PC-3 (cell line): ENCODE measurements around the gene CHST11. TPM values are rescaled to one million over a fixed set of nuclear protein-coding genes. Genes with fewer than 3 reads are reported as not detected.

Experiments
- ATAC-seq: fragments of 200-7000 bp; cut with Tn5 transposase; 2 replicates; pipeline ENCODE4 v1.9.1; 2020; ENCODE audit warnings: mild to moderate bottlenecking, moderate library complexity
- BruUV-seq: library from RNA; stranded (reverse); fragments of 400-500 nt; replicated peaks from 2 replicates; lab custom pipeline; 2021; lab: Mats Ljungman, UMichigan
- CTCF ChIA-PET: fragments of 300-600 bp; sonication (Branson Sonifier 250); formaldehyde crosslinking; loops from one replicate; lab custom pipeline; 2022; ENCODE audit warnings: antibody characterized with exemption; lab: Charles Lee
- POLR2A ChIA-PET: fragments of 300-600 bp; sonication (Branson Sonifier 250); formaldehyde crosslinking; loops from one replicate; lab custom pipeline; 2022; ENCODE audit warnings: antibody characterized with exemption; ENCODE audit not compliant: unreplicated experiment; lab: Charles Lee
- DNase-seq: peaks from one replicate; pipeline ENCODE4 v3.0.0-alpha.2; 2015
- H2AFZ ChIP-seq: fragments of 300-600 bp; sonication (generic); 2 replicates; pipeline ENCODE4 v1.6.0; 2016; ENCODE audit warnings: antibody characterized with exemption, low read length
- H3F3A ChIP-seq: fragments of 300-600 bp; sonication (generic); one replicate; pipeline ENCODE4 v1.6.0; 2017; ENCODE audit warnings: antibody characterized with exemption, low read length, control low read depth, mild to moderate bottlenecking; ENCODE audit not compliant: unreplicated experiment
- H3K27ac ChIP-seq: fragments of 300-600 bp; sonication (generic); 2 replicates; pipeline ENCODE4 v1.5.1; 2016; ENCODE audit warnings: mild to moderate bottlenecking, low read length
- H3K27me3 ChIP-seq: fragments of 300-600 bp; sonication (generic); 2 replicates; pipeline ENCODE4 v1.6.1; 2016; ENCODE audit warnings: low read length, mixed read lengths
- H3K36me3 ChIP-seq: fragments of 300-600 bp; sonication (generic); 2 replicates; pipeline ENCODE4 v1.6.1; 2016; ENCODE audit warnings: low read depth, mixed run types, low read length, mixed read lengths
- H3K4me1 ChIP-seq: fragments of 300-600 bp; sonication (generic); 2 replicates; pipeline ENCODE4 v1.5.1; 2016; ENCODE audit warnings: low read length; ENCODE audit not compliant: insufficient read depth
- H3K4me2 ChIP-seq: fragments of 300-600 bp; sonication (generic); 2 replicates; pipeline ENCODE4 v1.6.0; 2016; ENCODE audit warnings: low read length
- H3K4me3 ChIP-seq: fragments of 300-600 bp; sonication (generic); 2 replicates; pipeline ENCODE4 v1.5.1; 2016; ENCODE audit warnings: mild to moderate bottlenecking, low read length, mixed read lengths
- H3K79me2 ChIP-seq: fragments of 300-600 bp; sonication (generic); 2 replicates; pipeline ENCODE4 v1.6.1; 2017; ENCODE audit warnings: low read length, mixed read lengths
- H3K9ac ChIP-seq: fragments of 300-600 bp; sonication (generic); 2 replicates; pipeline ENCODE4 v1.6.0; 2016; ENCODE audit warnings: mild to moderate bottlenecking, low read length
- H3K9me2 ChIP-seq: fragments of 300-600 bp; sonication (generic); replicated peaks from 2 replicates; pipeline ENCODE4 v1.6.1; 2016; ENCODE audit warnings: mixed run types, low read length, mixed read lengths
- H3K9me3 ChIP-seq: fragments of 300-600 bp; sonication (generic); 2 replicates; pipeline ENCODE4 v1.6.1; 2016; ENCODE audit warnings: low read length, mixed read lengths
- H4K20me1 ChIP-seq: fragments of 300-600 bp; sonication (generic); 2 replicates; pipeline ENCODE4 v1.6.1; 2016; ENCODE audit warnings: low read length, mixed read lengths
- EZH2 ChIP-seq: fragments of 300-600 bp; sonication (generic); IDR thresholded peaks from one replicate; pipeline ENCODE4 v1.6.1; 2017; ENCODE audit warnings: antibody characterized with exemption, mild to moderate bottlenecking, low read length; ENCODE audit not compliant: unreplicated experiment
- EZH2phosphoT487 ChIP-seq: fragments of 300-600 bp; sonication (generic); IDR thresholded peaks from 2 replicates; pipeline ENCODE4 v1.6.1; 2018; ENCODE audit warnings: mild to moderate bottlenecking, antibody characterized with exemption, low read length, borderline replicate concordance
- intact Hi-C: fragments of 100-400 bp; cut with micrococcal nuclease; formaldehyde crosslinking; loops from 2 replicates; pipeline ENCODE4 v1.9.0; 2023
- total RNA-seq: library from RNA; depleted of rRNA; stranded (reverse); fragments of >200 nt; gene quantifications from 2 replicates; pipeline ENCODE4 v1.2.3, GENCODE V29; 2014
- TF ChIP-seq, protein P1 (sequence below): fragments of 300-600 bp; sonication (generic); conservative IDR thresholded peaks from 2 replicates; pipeline ENCODE4 v1.5.1; 2017; ENCODE audit warnings: antibody characterized with exemption, low read depth, mild to moderate bottlenecking, low read length

Gene CHST11
- total RNA-seq, 1 experiment from 2014 or later, result 53.5 TPM

DNA sequence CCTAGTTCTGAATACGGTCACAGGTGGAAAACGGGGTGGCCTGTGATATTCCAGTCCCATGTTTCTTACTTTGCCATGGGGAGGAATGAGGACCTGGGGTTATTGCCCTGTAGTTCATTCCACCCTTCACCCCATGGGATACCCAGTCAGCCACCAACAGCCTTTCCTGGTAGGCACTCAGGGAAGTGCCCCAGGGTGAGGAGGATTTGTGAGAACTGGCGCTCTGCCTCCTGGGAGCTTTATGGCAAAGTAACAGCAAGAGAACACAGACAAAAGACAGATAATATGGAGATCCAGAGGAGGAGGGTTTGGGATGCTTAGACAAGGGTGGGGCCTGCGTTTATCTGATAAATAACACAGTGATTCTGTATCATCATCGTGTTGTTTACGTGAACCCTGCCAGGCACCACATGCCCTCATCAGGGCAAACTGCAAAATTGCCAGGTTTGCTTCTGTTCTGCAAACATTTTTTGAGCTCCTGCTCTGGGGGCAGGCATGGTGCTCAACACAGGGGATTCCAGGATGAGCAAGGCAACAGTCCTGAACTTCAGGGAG is 277.9 kb downstream of the CHST11 start:
- ATAC-seq, result no peak

DNA sequence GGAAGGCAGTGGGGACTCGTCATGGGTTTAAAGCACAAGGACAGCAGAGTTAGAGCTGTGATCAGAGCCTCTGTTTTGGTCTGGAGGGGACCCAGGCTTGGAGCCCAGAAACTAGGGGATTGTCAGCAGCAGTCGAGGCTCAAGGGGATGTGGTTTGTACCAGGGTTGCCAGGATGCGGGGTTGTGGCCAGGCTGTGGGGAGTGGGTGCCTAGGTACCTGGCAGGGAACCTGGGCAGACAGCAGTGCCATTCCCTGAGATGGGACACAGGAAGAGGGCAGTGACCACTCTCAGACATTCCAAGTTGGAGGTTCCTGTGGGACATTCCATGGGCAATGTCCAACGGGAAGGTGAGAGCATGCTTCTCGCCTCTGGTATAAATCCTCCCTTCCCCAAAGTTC is 279.1 kb downstream of the CHST11 start:
- H3F3A ChIP-seq, result no peaks in the 10 kb centered on the region
- no peaks in the 10 kb centered on the region for H3K9me3 ChIP-seq
- BruUV-seq, result no TSS peak
- CTCF ChIA-PET, result no interaction called here
- H3K36me3 ChIP-seq, result no peaks in the 10 kb centered on the region
- no peak overlapping the region for H3K27ac ChIP-seq
- H3K4me3 ChIP-seq, result no peak overlapping the region
- ATAC-seq (no peak), DNase-seq (no peak)
- no peaks in the 10 kb centered on the region for H3K79me2 ChIP-seq
- no peaks in the 10 kb centered on the region for H4K20me1 ChIP-seq
- intact Hi-C loops, result no loop called here
- H2AFZ ChIP-seq, result no peak overlapping the region
- H3K9me2 ChIP-seq, result no peaks in the 10 kb centered on the region
- H3K27me3 ChIP-seq, result no peaks in the 10 kb centered on the region
- POLR2A ChIA-PET, result no interaction called here
- no peaks in the 10 kb centered on the region for H3K4me1 ChIP-seq
- H3K4me2 ChIP-seq, result no peak overlapping the region
- TF ChIP-seq EZH2phosphoT487, result no peak
- TF ChIP-seq, protein P1, sequence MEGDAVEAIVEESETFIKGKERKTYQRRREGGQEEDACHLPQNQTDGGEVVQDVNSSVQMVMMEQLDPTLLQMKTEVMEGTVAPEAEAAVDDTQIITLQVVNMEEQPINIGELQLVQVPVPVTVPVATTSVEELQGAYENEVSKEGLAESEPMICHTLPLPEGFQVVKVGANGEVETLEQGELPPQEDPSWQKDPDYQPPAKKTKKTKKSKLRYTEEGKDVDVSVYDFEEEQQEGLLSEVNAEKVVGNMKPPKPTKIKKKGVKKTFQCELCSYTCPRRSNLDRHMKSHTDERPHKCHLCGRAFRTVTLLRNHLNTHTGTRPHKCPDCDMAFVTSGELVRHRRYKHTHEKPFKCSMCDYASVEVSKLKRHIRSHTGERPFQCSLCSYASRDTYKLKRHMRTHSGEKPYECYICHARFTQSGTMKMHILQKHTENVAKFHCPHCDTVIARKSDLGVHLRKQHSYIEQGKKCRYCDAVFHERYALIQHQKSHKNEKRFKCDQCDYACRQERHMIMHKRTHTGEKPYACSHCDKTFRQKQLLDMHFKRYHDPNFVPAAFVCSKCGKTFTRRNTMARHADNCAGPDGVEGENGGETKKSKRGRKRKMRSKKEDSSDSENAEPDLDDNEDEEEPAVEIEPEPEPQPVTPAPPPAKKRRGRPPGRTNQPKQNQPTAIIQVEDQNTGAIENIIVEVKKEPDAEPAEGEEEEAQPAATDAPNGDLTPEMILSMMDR, result no peak
- TF ChIP-seq EZH2, result no peak
- no peak overlapping the region for H3K9ac ChIP-seq

More for the DNA sequence above, 277.9 kb downstream of the CHST11 start:
- Histone ChIP-seq H3K9ac (no peak overlapping the region), H3F3A (no peaks in the 10 kb centered on the region), H2AFZ (no peak overlapping the region), H3K4me2 (no peak overlapping the region), H3K27ac (no peak overlapping the region), H3K4me1 (no peaks in the 10 kb centered on the region), H3K27me3 (no peaks in the 10 kb centered on the region), H3K4me3 (no peak overlapping the region), H3K9me2 (no peaks in the 10 kb centered on the region), H3K79me2 (no peaks in the 10 kb centered on the region), H4K20me1 (no peaks in the 10 kb centered on the region), H3K36me3 (no peaks in the 10 kb centered on the region), H3K9me3 (no peaks in the 10 kb centered on the region)
- CTCF ChIA-PET, result no interaction called here
- TF ChIP-seq EZH2, result no peak
- POLR2A ChIA-PET, result no interaction called here
- no peak for DNase-seq
- intact Hi-C loops, result no loop called here
- BruUV-seq, result no TSS peak

DNA sequence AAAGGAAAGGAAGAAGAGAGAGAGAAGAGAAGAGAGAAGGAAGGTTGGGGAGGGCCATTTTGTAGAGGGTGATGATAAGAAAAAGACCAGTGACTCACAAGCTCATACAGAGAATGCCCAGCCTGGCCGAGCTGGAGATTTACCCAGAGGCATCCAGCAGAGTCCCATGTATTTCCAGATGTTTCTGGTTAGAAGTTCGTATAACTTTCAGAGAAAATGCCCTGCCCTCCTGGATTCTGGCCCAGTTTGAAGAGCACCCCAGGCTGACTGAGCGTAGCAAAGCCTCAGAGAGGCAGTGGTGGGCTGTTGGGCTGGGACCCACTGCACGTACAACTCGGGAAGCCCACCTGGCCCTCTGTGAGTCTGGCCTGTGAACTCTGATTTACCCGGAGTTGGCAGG is 279.6 kb downstream of the CHST11 start:
- Histone ChIP-seq H3K27ac (no peak overlapping the region), H3F3A (no peaks in the 10 kb centered on the region), H3K9ac (no peak overlapping the region), H2AFZ (no peak overlapping the region), H4K20me1 (no peaks in the 10 kb centered on the region), H3K27me3 (no peaks in the 10 kb centered on the region), H3K4me3 (no peak overlapping the region), H3K4me1 (no peaks in the 10 kb centered on the region), H3K36me3 (no peaks in the 10 kb centered on the region), H3K79me2 (no peaks in the 10 kb centered on the region), H3K9me2 (no peaks in the 10 kb centered on the region), H3K9me3 (no peaks in the 10 kb centered on the region), H3K4me2 (no peak overlapping the region)
- POLR2A ChIA-PET, result no interaction called here
- CTCF ChIA-PET, result no interaction called here
- BruUV-seq, result no TSS peak
- ATAC-seq (no peak), DNase-seq (no peak)
- intact Hi-C loops, result no loop called here
- no peak for TF ChIP-seq EZH2phosphoT487
- TF ChIP-seq, protein P1, result no peak
- TF ChIP-seq EZH2, result no peak
